ENCODE measurements around the gene FAM110A. TPM values are rescaled to one million over a fixed set of nuclear protein-coding genes. Genes with fewer than 3 reads are reported as not detected.
"Not testable (repeated sequence)": the region's sequence is repeated elsewhere in the genome, so short reads cannot be mapped to it uniquely, and the experiment has no call there.

Gene FAM110A
- total RNA-seq, 1 donor from 2014 or later = 5.0 TPM

DNA sequence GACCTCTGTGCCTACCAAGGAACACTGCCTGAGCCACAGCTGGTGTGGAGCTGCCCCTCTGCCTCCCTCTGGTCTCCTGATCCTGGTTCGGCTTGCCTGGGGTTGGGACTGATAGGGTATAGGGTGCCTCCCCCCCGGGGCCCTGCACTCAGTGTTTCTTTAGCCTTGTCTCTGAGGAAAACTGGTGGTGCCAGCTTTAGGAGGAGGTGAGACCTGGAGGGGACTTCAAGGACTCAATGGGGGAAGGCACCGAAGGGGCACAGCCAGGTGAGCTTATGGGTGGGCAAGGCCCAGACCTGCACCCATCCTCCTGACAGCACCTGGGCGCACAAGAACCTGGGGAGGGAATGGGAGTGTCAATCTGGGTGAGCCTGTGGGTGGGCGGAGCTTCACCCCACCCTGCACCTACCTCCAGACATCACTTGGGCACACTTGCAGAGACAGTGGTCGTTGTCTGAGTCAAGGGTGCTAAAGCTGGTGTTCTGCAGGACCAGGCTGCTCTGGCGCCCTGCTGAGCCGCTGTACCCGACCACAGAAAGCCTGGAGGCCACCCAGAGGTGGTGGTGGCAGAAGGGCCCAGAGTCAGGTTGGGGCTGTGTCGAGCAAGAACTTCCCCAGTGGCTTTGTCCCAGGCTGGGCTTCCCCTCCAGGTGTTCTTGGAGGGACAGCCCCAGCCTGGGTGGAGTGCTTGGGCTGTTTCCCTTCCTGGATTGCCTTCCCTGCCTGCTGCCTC is 40.5 kb downstream of the FAM110A start:
- DNase-seq = no peak

DNA sequence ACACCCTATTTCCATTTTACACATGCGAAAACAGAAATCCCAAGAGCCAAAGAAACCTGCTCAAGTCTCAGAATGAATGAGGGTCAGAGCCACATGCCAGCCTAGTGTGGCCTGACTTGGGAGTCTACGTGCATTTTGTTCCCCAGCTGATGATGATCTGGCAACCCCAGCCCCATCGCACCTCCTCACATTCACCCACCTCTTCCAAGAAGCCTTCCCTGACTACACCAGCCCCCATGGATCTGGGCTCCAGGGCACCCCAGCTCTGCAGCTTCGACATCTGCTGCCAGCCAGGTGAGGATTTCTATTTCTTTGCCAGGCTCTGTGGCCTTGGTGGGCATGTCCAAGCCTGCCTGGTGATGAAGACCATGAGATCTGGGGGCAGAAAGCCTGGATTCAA is 41.6 kb downstream of the FAM110A start:
- DNase-seq = no peak

DNA sequence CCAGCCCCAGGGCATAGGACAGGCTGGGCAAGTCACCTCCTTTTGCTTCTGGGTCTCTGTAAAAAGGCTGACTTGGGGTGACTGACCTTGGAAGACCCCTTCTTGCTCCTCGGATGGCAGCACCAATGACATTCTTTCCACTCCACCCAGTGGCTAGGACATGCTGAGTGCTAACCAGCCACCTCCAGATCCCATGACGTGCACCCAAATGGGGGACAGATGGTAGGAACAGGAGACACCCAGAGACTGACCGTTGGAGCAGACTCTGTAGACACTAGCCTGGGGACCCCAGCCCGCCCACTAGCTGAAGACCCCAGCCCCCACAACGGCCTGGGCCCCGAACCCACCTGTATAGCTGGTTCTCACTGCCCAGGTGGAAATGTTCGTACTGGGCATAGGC is 44.3 kb downstream of the FAM110A start:
- no peak for DNase-seq

DNA sequence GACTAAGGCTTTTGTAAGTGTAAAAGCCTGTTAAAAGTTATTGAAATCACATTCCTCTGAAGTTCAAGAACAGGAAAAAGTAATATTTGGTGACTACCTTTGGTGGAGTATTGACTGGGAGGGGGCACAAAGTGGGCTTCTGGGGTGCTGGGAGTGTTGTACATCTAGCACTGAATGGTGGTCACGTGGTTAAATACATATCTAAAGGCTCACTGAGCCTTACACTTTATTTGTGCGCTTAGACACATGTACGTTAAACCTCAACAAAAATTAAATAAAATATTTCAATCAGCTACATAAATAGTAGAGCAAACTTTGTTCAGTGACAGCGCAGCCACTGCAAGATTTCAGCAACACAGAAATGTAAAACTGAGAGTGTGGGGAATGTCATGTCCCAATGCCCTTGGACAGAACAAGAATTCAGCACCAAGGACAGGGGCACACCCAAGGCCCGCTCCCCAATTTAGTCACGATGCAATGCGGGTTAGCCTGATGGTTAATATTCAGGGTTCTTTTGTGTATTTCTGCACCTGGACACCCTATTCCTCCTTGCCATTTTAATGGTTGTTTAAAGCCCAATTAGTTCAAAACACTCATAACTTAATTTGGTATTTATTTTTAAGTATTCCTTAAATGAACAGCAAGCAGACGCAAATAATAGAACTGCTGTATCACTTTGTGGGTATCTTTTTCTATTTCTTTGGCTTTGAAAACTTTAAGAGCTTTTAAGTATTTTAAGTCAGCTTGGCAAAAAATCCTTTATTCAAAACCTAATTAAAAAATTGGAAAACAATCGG is 45.2 kb downstream of the FAM110A start:
- DNase-seq = no peak

DNA sequence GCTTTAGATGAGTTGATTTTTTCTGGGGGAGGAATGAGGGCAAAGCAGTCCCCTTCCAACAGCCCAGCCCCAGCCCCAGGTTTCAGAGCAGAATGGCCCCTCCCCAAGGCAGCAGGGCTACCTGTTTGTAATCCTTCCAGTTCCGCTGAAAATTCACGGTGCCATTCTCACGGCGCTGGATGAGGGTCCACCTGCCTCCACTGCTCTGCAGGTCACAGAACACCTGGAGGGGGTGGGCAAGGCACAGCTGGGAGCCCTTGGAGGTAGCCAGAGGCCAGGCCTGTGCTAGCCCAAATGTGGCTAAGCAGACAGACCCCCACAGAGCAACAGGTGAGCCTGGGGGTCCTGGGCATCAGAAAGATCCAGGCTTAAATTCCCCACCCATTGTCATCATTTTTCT is 46.1 kb downstream of the FAM110A start:
- no peak for DNase-seq

DNA sequence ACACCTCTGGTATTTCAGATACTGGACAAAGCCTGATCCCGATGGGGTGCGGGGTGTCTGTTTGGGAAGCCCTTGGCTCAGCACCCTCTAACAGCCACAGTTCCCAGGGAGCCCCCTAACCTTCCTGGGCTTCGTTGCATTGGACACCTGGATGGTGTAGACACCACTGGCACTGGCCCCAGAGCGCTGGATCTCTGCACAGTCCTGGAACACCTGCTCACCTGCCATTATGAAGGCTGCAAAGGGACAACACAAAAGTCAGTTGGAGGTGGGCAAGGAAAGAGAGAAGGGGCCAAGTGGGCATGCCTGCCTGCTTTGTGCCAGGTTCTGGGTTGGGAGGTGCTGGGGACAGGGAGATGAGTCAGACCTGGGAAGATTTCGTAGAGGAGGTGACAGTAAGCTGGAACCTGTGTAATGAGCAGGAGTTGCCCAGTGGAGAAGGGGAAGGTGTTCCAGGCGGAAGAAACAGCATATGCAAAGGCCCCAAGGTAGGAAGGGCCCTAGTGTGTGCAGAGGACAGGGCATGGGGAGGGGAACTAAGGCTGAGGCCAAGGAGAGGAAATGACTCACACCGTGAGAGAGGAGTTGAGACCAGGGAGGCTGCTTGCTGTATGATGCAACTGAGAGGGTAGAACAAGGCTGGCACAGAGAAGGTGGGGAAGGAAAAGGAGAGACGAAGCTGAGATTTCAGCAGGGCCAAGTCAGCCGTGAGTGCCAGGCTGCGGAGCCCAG is 47.7 kb downstream of the FAM110A start:
- DNase-seq = no peak

DNA sequence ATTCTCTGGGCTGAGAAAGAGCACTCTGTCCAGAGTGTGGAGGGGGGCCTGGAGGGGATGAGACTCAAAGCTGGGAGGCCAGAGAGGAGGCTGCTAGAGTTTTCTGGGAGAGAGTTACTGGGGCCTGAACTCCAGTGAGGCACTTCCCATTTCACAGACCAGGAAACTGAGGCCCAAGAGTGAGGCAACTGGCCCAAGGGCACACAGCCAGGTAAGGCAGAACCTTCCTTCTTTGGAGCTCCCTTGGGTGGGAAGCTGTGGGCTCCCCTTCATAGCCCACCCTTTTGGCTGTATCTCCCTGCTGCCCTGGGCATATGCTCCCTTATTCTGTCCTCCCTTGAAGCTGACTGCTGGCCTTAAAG is 48.2 kb downstream of the FAM110A start:
- DNase-seq = no peak

DNA sequence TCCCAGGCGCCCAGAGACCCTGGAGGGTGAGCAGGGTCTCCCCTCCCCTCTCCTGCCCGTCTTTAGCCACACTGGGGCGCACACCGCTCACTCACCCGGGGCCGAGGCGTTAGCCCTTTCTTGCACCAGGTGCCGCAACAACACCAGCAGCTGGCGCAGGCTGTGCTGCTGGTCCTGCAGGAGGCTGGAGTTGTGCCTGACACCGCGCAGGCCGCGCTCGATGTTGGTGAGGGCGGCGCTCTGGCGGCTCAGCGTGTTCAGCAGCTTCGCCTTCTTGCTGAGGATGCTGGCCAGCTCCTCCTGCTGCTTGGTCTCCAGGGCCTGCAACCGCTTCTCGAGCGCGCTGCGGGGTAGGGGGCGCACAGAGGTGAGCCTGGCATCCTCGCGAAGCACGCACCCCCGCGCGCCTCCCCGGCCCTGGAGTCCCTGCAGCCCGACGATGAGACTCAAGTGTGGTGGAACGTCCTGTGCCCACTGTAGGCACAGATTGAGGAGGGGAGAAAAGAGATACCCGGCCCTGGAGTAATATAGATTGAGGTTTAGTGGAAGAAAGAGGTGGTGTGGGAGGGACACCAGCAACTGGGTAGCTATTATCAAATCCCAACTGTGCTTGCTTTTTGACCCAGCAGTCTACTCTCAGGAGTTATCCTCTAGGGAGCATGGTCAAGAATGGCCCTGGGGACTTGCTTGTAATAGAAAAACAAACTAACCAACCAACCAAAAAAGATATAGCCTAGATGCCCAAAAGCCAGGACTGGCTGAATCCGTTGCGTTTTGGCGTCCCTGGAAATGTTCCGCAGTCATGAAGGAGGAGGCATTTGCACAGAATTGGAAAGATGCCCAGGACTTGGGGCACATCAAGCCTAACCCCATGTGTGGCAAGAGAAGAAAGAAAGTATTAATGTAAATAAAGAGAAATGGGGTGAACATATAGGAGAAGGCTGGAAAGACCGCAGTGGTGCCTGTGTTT is 51.8 kb downstream of the FAM110A start:
- DNase-seq = no peak

DNA sequence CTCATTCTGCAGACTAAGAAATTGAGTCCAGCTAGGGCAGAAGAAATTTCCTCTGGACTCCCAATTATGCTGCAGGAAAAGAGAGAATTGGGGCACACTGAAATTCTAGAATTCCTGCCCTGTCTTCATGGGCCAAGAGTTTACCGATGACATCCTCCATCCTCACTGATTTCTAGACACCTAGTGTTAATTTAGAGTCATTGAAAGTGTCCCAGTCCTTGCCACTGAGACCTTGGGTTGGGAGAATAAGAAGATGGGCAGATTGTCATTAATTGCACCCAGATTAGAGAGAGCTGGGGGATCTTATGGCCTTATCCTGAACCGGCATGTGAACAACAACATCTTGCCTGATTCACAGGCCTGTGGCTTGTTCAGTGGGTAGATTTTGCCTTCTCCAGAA is 53.6 kb downstream of the FAM110A start:
- DNase-seq = no peak

DNA sequence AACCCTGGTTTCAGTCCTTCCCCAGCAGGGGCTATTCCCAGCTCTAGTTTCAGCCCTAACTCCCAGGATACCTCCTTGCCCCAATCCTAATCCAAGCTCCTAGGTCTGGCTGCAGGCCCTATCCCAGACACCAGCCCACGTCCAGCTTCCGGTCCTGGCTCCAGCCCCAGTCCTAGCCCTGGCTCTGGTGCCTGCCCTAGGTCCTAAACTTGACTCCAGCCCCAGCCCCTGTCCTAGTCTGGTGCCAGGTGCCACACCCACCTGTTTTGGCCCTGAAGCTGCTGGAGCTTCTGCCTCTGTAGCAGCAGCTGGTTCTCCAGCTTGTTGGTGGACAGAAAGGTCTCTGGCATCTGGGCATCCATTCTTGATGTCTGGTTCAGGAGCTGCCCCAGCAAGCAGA is 54.5 kb downstream of the FAM110A start:
- DNase-seq = no peak

DNA sequence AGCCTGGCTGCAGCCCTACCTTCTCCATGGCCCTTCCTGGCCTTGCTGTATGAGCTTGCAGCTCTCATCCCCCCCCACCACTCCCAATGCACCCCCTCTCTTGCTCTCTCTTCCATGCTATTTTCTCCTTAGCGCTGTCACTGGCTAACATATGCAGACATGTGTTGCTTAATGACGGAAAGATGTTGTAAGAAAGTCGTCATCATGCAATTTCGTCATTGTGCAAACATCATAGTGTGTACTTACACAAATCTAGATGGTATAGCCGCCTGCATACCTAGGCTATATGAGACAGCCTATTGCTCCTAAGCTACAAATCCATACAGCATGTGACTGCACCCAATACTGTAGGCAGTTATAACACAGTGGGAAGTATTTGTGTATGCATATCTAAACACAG is 55.6 kb downstream of the FAM110A start:
- DNase-seq = no peak

DNA sequence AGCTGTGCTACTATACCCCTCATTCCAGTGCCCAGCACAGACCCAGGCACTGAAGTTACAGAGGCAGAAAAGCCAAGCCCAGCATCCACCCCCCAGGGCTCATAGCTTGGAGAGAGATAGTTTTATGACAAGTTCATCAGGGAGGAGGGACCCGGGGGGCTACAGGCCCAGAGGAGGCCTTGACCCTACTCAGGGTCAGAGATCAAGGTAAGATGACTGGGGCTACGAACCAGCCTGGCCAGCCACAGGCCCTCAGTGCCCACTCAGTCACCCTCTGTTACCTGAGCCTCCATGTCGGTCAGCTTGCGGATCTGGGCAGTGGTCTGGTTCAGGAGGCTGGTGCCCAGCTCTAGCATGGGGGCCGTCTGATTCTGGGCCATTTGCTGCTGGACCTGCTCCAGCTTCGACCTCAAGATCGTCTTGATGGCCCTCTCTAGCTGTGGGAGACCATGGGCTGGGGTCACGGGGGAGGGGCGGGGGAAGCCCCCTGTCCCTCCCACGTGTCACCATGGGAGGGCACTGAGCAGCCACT is 56.5 kb downstream of the FAM110A start:
- no peak for DNase-seq

DNA sequence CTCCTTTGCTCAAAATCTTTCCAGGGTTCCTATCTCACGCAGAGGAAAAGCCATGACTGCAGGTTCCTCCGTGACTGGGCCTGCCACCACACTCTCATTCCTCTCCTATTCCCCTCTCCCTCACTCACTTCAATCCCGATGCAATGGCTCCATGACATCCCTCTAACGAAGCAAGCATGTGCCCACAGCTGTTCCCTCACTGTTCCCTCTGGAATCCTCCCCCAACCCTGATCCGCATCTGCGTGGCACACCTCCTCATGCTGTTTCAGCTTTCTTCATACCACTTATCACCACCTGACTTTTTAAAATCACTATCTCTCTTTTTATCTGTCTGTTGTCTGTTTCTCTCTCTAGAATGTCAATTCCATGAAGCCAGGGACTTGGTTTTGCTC is 57.1 kb downstream of the FAM110A start:
- no peak for DNase-seq

DNA sequence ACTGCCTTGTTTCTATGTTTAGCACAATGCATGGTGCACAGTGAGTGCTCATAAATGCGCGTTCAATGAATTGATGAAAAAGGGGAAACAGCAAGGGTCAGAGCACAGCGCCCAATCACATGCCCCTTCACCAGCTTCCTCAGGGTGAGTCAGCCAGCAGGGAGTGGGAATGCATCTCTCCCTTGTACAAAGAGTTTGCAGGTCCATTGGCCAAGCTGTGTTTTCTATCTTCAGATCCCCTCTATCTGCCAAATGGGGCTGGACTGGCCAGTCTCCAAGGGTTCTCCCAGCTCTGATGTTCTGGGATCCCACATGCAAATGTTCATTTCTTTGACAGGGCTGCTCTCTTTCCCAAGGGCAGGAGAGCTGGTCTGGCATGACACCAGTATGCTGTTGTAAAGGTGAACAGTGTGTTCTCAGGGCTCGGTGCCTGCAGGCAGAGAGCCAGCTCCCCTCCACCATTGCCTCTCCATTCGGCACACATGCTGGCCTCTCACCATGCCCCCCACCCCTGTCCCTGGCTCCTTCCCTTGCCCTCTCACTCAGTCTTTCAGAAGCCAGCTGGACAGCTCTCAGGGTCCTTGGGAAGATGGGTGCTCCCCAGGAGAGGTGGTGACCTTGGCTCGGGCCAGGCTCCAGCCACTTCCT is 57.7 kb downstream of the FAM110A start:
- DNase-seq = no peak

DNA sequence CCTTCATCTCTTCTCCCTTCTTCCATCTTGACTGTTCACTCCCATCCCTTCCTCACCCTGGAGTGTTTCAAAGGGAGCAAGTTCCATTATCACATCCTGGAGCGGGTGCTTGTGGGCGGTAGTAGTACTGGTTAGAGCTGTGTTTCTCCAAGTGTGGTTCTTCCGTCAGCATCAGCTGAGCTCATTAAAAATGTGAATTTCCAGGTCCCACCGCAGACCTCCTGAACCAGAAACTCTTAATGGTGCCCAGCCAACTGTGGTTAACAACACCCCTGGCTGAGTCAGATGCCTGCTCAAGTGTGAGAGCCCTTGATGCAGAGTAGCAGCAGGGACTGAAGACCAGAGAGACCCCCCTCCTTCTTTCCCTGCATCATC is 58.2 kb downstream of the FAM110A start:
- DNase-seq = no peak

DNA sequence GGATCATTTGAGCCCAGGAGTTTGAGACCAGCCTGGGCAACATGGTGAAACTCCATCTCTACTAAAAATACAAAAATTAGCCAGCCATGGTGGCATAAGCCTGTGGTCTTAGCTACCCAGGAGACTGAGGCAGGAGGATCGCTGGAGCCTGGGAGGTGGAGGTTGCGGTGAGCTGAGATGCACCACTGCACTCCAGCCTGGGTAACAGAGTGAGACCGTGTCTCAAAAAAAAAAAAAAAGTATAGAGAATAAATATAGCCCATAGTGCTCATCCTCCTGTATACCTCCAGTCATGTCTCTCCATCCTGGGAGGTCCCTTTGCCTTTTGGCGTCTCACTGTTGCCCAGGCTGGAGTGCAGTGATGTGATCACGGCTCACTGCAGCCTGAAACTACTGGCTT is 58.9 kb downstream of the FAM110A start:
- DNase-seq = not testable (repeated sequence)

Other genes starting within 250 kb of the FAM110A start
- 0.49 TPM for gene TCF15, start 223.4 kb upstream of the FAM110A start, total RNA-seq
- 6.2 TPM for gene SRXN1, start 180.5 kb upstream of the FAM110A start, total RNA-seq
- not detected for gene SCRT2, start 157.9 kb upstream of the FAM110A start, total RNA-seq
- gene SLC52A3, start 65.2 kb upstream of the FAM110A start, total RNA-seq = 1.5 TPM
- 0.10 TPM for gene ANGPT4, start 82.6 kb downstream of the FAM110A start, total RNA-seq
- 1.1 TPM for gene RSPO4, start 168.6 kb downstream of the FAM110A start, total RNA-seq